GM12878 (cell line): ENCODE results near the gene OSBPL2. TPM values are rescaled to one million over a fixed set of nuclear protein-coding genes. Genes with fewer than 3 reads are reported as not detected.

ENCODE experiments used
- ATAC-seq: fragments of 200-7000 bp; cut with Tn5 transposase; 3 replicates; pipeline ENCODE4 v1.9.1; 2020; ENCODE audit warnings: mild to moderate bottlenecking, moderate library complexity
- BruUV-seq: library from RNA; stranded (reverse); fragments of 400-500 nt; replicated peaks from 2 replicates; lab custom pipeline; 2021; lab: Mats Ljungman, UMichigan
- CTCF ChIA-PET: fragments of 300-600 bp; sonication (Branson Sonifier 250); formaldehyde crosslinking; extraction: SDS; loops from one replicate; lab custom pipeline; 2021; ENCODE audit warnings: inconsistent platforms; lab: Yijun Ruan, JAX
- POLR2A ChIA-PET: fragments of 350-600 bp; formaldehyde crosslinking; extraction: SDS; loops from one replicate; lab custom pipeline; 2021; ENCODE audit warnings: inconsistent platforms; lab: Charles Lee
- RAD21 ChIA-PET: fragments of 300-600 bp; sonication (Branson Sonifier 250); formaldehyde crosslinking; loops from one replicate; lab custom pipeline; 2023; ENCODE audit warnings: antibody characterized with exemption; ENCODE audit not compliant: unreplicated experiment; lab: Charles Lee
- SMC1A ChIA-PET: fragments of 300-600 bp; sonication (Branson Sonifier 250); formaldehyde crosslinking; loops from one replicate; lab custom pipeline; 2023; ENCODE audit not compliant: unreplicated experiment, uncharacterized antibody; lab: Charles Lee
- DNase-seq: peaks from one replicate; pipeline ENCODE4 v3.0.0-alpha.2; 2011; ENCODE audit warnings: low read depth, low spot score
- FAIRE-seq: peaks from 3 replicates; lab custom pipeline; 2011; peaks lifted over from hg19 to GRCh38; lab: Jason Lieb, UNC
- H2AFZ ChIP-seq: 2 replicates; pipeline ENCODE4 v1.6.0; 2011; ENCODE audit warnings: low read depth, low read length, control low read depth; ENCODE audit not compliant: control insufficient read depth
- H3K27ac ChIP-seq: 2 replicates; pipeline ENCODE4 v1.5.1; 2011; ENCODE audit warnings: control low read depth; ENCODE audit not compliant: control insufficient read depth, insufficient read depth
- H3K27me3 ChIP-seq, 2 experiments: replicated peaks in 1 of 2; 2 replicates each; pipeline versions ENCODE4 v1.6.0 to v1.6.1; 2011; ENCODE audit warnings: low read length in 1 of 2; ENCODE audit not compliant: control insufficient read depth in 2 of 2, insufficient read depth in 2 of 2
- H3K36me3 ChIP-seq, 2 experiments: 2 replicates each; pipeline ENCODE4 v1.5.1; 2011; ENCODE audit warnings: low read length in 1 of 2; ENCODE audit not compliant: control insufficient read depth in 2 of 2, insufficient read depth in 2 of 2
- H3K4me1 ChIP-seq: 2 replicates; pipeline ENCODE4 v1.6.1; 2011; ENCODE audit warnings: mild to moderate bottlenecking, low read length, moderate library complexity, mixed read lengths; ENCODE audit not compliant: control insufficient read depth, insufficient read depth
- H3K4me2 ChIP-seq: 2 replicates; pipeline ENCODE4 v1.6.0; 2011; ENCODE audit warnings: control low read depth; ENCODE audit not compliant: control insufficient read depth, insufficient read depth
- H3K4me3 ChIP-seq: fragments of 200-600 bp; sonication (generic); 2 replicates; pipeline ENCODE4 v1.5.1; 2016
- H3K79me2 ChIP-seq: 2 replicates; pipeline ENCODE4 v1.6.0; 2011; ENCODE audit warnings: low read length; ENCODE audit not compliant: control insufficient read depth, insufficient read depth
- H3K9ac ChIP-seq: 2 replicates; pipeline ENCODE4 v1.8.0; 2011; ENCODE audit warnings: low read length, control low read depth, mixed read lengths; ENCODE audit not compliant: control insufficient read depth, insufficient read depth
- H3K9me3 ChIP-seq: replicated peaks from 3 replicates; pipeline ENCODE4 v1.5.1; 2011; ENCODE audit warnings: mild to moderate bottlenecking, low read length; ENCODE audit not compliant: control insufficient read depth, insufficient read depth
- H4K20me1 ChIP-seq: 2 replicates; pipeline ENCODE4 v1.6.0; 2011; ENCODE audit not compliant: control insufficient read depth, insufficient read depth
- EED ChIP-seq: sonication (generic); IDR thresholded peaks from 2 replicates; pipeline ENCODE4 v1.6.1; 2016; ENCODE audit warnings: antibody characterized with exemption, low read depth
- MXI1 ChIP-seq: fragments of 150-350 bp; IDR thresholded peaks from 2 replicates; pipeline ENCODE4 v1.6.1; 2011; ENCODE audit warnings: low read depth, mild to moderate bottlenecking, inconsistent platforms, low read length, improper control_type of control experiment
- NFYB ChIP-seq: IDR thresholded peaks from 2 replicates; pipeline ENCODE4 v1.6.1; 2011; ENCODE audit warnings: low read depth, mild to moderate bottlenecking, low read length, improper control_type of control experiment, moderate library complexity; ENCODE audit not compliant: insufficient read depth
- PAX8 ChIP-seq: fragments of 450-650 bp; IDR thresholded peaks from 2 replicates; pipeline ENCODE4 v1.6.1; 2017; ENCODE audit warnings: mild to moderate bottlenecking, moderate library complexity
- RAD21 ChIP-seq: IDR thresholded peaks from 2 replicates; pipeline ENCODE4 v1.6.1; 2011; ENCODE audit warnings: mild to moderate bottlenecking, low read depth, low read length, moderate library complexity; ENCODE audit not compliant: insufficient read depth
- REST ChIP-seq: IDR thresholded peaks from 2 replicates; pipeline ENCODE4 v1.6.1; 2012; ENCODE audit warnings: mild to moderate bottlenecking, low read depth, low read length
- RFX5 ChIP-seq: IDR thresholded peaks from 2 replicates; pipeline ENCODE4 v1.6.1; 2011; ENCODE audit warnings: low read depth, low read length, improper control_type of control experiment
- SIN3A ChIP-seq: IDR thresholded peaks from 2 replicates; pipeline ENCODE4 v1.6.1; 2012; ENCODE audit warnings: low read depth, low read length, improper control_type of control experiment
- SREBF1 ChIP-seq: IDR thresholded peaks from 2 replicates; pipeline ENCODE4 v1.6.1; 2012; ENCODE audit warnings: mild to moderate bottlenecking, low read length
- TAF1 ChIP-seq: IDR thresholded peaks from 2 replicates; pipeline ENCODE4 v1.6.1; 2011; ENCODE audit warnings: mild to moderate bottlenecking, low read depth, low read length, borderline replicate concordance
- TARDBP ChIP-seq: IDR thresholded peaks from 2 replicates; pipeline ENCODE4 v1.6.1; 2016; ENCODE audit warnings: borderline replicate concordance
- WGBS: methylation state at CpG from one replicate; pipeline ENCODE4 v1.1.6; 2016; ENCODE audit warnings: low lambda C conversion rate; ENCODE audit not compliant: insufficient replicate concordance, insufficient coverage; ENCODE audit errors: missing lambda C conversion rate; 5-methylcytosine and 5-hydroxymethylcytosine counted together
- in situ Hi-C: fragments of 300-500 bp; cut with MboI; formaldehyde crosslinking; loops from 9 replicates; pipeline ENCODE4 v1.14.3; 2018; ENCODE audit warnings: mixed read lengths
- intact Hi-C: fragments of 100-400 bp; cut with micrococcal nuclease; formaldehyde crosslinking; loops from one replicate; pipeline ENCODE4 v1.14.2; 2022; ENCODE audit not compliant: unreplicated experiment
- polyA plus RNA-seq, 11 experiments: library from polyadenylated mRNA; depleted of rRNA in 4 of 11; unstranded in 6 of 11; stranded (reverse) in 5 of 11; fragments of >200 nt; fragmentation: Nextera tagmentation in 4 of 11; fragmentation: Illumina TruSeq in 1 of 11; extraction: Ambion mirVana in 4 of 11; extraction: Trizol in 1 of 11; gene quantifications; 1 replicate in 1 of 11; 2 replicates in 10 of 11; pipeline versions ENCODE4 v1.2.1 to v1.2.3, GENCODE V29; 2011 to 2016; ENCODE audit warnings: inconsistent platforms in 2 of 11, missing spikeins in 2 of 11, low read depth in 1 of 11
- total RNA-seq, 4 experiments: library from RNA; depleted of rRNA in 3 of 4; stranded (reverse); fragments of >200 nt in 3 of 4; fragmentation: Illumina TruSeq in 1 of 4; extraction: Trizol in 1 of 4; gene quantifications; 2 replicates each; pipeline versions ENCODE4 v1.2.1 to v1.2.3, GENCODE V29; 2013 to 2021
- TF ChIP-seq, protein P1 (sequence below): fragments of 150-350 bp; IDR thresholded peaks from 2 replicates; pipeline ENCODE4 v1.6.1; 2016; ENCODE audit warnings: low read depth, low read length
- TF ChIP-seq, protein P2 (sequence below): fragments of 450-650 bp; IDR thresholded peaks from 2 replicates; pipeline ENCODE4 v1.6.1; 2017; ENCODE audit warnings: mild to moderate bottlenecking, low read depth, inconsistent platforms; ENCODE audit not compliant: poor library complexity, severe bottlenecking

The OSBPL2 gene
- total and polyA plus RNA-seq, 10 of the 15 experiments (the other 5 are each of a cell fraction or from before 2014, with no cell fraction given), result 2.8 to 22.3 (median 14.7) TPM

- TF ChIP-seq, protein P1, sequence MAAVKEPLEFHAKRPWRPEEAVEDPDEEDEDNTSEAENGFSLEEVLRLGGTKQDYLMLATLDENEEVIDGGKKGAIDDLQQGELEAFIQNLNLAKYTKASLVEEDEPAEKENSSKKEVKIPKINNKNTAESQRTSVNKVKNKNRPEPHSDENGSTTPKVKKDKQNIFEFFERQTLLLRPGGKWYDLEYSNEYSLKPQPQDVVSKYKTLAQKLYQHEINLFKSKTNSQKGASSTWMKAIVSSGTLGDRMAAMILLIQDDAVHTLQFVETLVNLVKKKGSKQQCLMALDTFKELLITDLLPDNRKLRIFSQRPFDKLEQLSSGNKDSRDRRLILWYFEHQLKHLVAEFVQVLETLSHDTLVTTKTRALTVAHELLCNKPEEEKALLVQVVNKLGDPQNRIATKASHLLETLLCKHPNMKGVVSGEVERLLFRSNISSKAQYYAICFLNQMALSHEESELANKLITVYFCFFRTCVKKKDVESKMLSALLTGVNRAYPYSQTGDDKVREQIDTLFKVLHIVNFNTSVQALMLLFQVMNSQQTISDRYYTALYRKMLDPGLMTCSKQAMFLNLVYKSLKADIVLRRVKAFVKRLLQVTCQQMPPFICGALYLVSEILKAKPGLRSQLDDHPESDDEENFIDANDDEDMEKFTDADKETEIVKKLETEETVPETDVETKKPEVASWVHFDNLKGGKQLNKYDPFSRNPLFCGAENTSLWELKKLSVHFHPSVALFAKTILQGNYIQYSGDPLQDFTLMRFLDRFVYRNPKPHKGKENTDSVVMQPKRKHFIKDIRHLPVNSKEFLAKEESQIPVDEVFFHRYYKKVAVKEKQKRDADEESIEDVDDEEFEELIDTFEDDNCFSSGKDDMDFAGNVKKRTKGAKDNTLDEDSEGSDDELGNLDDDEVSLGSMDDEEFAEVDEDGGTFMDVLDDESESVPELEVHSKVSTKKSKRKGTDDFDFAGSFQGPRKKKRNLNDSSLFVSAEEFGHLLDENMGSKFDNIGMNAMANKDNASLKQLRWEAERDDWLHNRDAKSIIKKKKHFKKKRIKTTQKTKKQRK, result no peak
These were observed 32.5 kb upstream of the OSBPL2 start (continued) for GRCh38 chr20:62205618-62206387.

- ChIA-PET CTCF (no interaction called here), RAD21 (no interaction called here), POLR2A (no interaction called here), SMC1A (no interaction called here)
- 86% methylated on average over 17 of the region's 17 CpGs for WGBS
- Histone ChIP-seq H3K27me3 (no peaks in the 10 kb centered on the region), H3K9me3 (no peaks in the 10 kb centered on the region), H3K4me3 (no peak overlapping the region), H3K27ac (no peak overlapping the region), H3K9ac (no peak overlapping the region), H2AFZ (no peak overlapping the region), H3K4me2 (no peak overlapping the region), H3K4me1 (peaks cover 8% of the 10 kb centered on the region), H4K20me1 (no peaks in the 10 kb centered on the region), H3K36me3 (peaks cover 0 to 3% of the 10 kb centered on the region in 2 experiments; a peak in 2 of 4 replicates), H3K79me2 (no peaks in the 10 kb centered on the region)
- FAIRE-seq (no peak), ATAC-seq (no peak), DNase-seq (no peak)
- in situ Hi-C loops, result no loop called here
- intact Hi-C loops, result no loop called here
- no TSS peak for BruUV-seq
- TF ChIP-seq REST (no peak), PAX8 (no peak), TAF1 (no peak), RFX5 (no peak), NFYB (no peak), SIN3A (no peak), SREBF1 (no peak), RAD21 (no peak), MXI1 (no peak), EED (no peak), TARDBP (no peak)
- TF ChIP-seq, protein P2, sequence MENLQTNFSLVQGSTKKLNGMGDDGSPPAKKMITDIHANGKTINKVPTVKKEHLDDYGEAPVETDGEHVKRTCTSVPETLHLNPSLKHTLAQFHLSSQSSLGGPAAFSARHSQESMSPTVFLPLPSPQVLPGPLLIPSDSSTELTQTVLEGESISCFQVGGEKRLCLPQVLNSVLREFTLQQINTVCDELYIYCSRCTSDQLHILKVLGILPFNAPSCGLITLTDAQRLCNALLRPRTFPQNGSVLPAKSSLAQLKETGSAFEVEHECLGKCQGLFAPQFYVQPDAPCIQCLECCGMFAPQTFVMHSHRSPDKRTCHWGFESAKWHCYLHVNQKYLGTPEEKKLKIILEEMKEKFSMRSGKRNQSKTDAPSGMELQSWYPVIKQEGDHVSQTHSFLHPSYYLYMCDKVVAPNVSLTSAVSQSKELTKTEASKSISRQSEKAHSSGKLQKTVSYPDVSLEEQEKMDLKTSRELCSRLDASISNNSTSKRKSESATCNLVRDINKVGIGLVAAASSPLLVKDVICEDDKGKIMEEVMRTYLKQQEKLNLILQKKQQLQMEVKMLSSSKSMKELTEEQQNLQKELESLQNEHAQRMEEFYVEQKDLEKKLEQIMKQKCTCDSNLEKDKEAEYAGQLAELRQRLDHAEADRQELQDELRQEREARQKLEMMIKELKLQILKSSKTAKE, result no peak
These were observed 31.9 kb upstream of the OSBPL2 start for GRCh38 chr20:62206388-62206775.
